NCI-H2196 (cell line): Measurements from ENCODE around the gene ZNFX1.
A peak's percentile ranks its signal among the peaks of the same experiment; 100 is the strongest.
"Not testable (repeated sequence)": the region's sequence is repeated elsewhere in the genome, so short reads cannot be mapped to it uniquely, and the experiment has no call there.

Experiments used
- DNase-seq: peaks from one replicate; lab custom pipeline; 2025; ENCODE audit not compliant: unreplicated experiment; lab: John Stamatoyannopoulos, UW

The ZNFX1 gene

GRCh38 chr20:49278036-49278817 lies at the start of gene ZNFX1:
TSS of gene ZNFX1 (minus strand) at chr20:49278057. CDS start at chr20:49275839, 2,218 bp downstream.
- peak; percentile 98 for DNase-seq

- DNase-seq: no peak
Measured at GRCh38 chr20:49326026-49326425, 48.2 kb upstream of the ZNFX1 start.

- DNase-seq: no peak
Measured at GRCh38 chr20:49324306-49324705, 46.4 kb upstream of the ZNFX1 start.

- peak; percentile 60 for DNase-seq
Measured at GRCh38 chr20:49323622-49324238, 45.9 kb upstream of the ZNFX1 start.

- DNase-seq: peak; percentile 35
Measured at GRCh38 chr20:49320460-49320859, 42.6 kb upstream of the ZNFX1 start.

DNA sequence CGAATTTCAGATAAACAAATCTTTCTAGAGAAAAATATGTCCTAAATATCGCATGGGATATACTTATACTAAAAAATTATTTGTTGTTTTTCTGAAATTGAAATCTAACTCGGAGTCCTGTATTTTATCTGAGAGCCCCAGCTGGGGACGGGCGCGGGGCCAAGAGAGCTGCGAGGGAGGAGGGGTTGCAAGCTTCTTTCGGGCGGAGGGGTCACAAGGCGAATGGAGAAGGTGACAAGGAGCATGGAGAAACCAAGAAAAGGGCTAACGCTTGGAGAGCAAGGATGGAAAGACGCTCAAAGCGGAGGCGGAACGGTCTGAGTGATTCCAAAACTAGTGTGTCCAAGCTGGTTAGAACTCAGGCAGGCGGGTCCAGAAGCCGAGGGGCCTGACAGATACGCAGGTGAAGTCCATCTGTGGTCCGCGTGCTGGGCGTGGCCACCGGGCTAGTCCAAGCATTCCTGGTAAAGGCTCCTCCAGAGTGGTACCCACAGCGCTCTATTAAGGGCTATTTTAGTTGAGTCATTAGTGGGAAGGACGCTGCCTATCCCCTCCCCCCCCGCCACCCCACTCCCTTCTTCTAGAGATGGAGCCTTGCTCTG lies 41.5 kb upstream of the ZNFX1 start:
- DNase-seq: no peak

DNA sequence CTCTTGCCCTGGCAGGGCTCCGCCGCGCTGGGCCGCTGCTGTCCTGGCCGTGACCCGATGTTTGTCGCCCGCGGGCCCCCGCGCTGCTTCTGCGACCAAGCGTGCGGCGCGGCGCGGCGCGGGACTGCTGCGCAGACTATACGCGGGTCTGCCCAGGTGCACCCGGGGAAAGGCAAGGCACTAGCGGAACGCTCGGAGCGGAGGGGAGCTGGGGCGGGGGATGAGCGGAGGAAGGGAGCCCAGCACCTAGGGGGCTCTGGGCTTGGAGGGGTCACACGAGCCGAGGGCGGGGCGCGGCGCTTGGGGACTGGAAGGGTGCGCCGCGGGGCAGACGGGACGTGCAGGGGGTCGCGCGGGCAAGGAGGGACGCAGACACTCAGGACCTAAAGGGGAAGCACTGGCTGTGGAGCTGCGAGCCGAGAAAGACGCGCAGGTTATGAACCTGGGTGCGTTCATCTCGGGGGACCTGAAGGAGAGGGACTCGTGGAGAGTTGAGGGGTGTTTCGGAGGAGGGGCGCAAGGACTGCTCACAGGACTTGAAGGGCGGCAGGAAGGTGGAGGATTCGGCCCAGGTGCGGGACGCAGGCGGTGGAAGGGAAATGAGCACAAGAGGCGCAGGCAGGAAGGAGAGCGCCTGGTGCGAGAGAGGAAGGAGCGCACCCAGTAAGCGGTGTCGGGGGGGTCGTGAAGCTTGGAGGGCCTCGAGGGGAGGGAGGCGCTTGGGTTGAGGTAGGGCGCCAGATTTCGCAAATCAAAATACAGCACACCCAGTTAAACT lies 40.8 kb upstream of the ZNFX1 start:
- DNase-seq: no peak

GRCh38 chr20:49318091-49318429 lies 40.2 kb upstream of the ZNFX1 start:
- DNase-seq: no peak

DNA sequence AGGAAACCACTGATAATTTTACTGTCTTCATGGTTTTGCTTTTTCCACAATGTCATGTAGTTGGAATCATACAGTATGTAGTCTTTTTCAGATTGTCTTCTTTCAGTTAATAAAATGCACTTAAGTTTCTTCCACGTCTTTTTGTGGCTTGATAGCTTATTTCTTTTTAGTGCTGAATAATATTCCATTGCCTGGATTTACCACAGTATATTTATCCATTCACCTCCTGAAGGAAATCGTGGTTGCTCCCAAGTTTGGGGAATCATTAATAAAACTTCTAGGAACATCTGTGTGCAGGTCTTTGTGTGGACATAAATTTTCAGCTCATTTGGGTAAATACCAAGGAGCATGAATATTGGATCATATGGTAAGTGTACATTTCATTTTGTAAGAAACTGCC lies 38.8 kb upstream of the ZNFX1 start:
- DNase-seq: no peak

- DNase-seq: no peak
Measured at GRCh38 chr20:49315580-49315979, 37.7 kb upstream of the ZNFX1 start.

DNA sequence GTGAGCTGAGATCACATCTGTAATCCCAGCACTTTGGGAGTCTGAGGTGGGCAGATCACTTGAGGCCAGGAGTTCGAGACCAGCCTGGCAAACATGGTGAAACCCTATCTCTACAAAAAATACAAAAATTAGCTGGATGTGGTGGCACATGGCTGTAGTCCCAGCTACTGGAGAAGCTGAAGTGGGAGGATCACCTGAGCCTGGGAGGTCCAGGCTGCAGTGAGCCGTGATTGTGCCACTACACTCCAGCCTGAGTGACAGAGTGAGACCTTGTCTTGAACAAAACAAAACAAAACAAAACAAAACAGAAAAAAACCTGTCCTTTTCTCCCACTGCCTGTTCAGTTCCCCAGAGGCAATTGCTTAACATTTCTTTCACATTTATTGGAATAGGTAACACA lies 36.2 kb upstream of the ZNFX1 start:
- not testable (repeated sequence) for DNase-seq

DNA sequence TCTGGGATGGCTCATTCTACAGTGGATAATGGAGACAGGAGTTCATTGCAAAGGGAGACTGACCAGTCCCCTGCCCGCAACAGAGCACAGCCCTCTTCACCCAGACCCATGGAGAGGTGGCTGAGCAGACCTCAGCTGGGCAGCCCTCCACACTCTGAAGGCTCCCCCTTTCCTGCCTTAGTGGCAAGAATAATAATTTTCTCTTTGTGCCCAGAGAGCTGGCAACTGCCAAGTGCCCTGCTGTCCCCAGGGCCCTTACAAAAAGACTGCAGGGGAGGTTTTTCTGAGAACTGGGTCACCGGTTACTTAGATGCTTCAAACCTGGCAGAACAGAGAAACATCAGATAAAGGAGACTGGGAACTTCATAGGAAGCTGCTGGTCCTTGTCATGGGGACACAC lies 35.4 kb upstream of the ZNFX1 start:
- no peak for DNase-seq

GRCh38 chr20:49312661-49313060 lies 34.8 kb upstream of the ZNFX1 start:
- no peak for DNase-seq

DNA sequence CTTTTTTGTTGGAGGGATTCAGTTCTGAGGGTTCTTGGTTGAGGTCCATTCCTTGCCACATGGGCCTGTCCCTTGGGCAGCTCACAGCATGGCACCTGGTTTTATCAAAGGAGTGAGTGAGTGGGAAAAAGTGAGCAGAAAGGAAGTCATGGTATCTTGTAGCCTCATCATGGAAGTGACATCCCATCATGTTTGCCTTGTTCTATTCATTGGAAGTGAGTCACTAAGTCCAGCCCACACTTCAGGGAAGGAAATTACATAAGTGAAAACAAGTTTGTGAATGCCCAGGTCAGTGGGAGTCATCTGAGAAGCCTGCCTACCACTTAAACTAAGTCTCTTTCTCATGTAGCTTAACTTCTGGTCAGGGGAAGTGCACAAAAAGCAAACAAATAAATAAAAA lies 32.8 kb upstream of the ZNFX1 start:
- no peak for DNase-seq

DNA sequence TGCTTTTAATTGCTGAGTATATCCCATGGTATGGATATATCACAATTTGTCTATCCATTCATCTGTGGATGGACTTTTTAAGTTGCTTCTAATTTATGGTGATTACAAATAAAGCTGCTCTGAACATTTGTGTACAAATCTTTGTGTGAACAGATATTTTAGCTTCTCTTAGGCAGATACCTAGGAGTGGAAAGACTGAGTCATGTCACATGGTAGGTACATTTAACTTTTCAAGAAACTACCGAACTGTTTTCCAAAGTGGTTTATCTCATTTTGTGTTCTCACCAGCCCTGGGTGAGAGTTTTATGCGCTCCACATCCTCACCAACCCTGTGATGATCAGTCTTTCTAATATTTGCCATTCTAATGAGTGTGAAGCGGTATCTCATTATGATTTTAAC lies 31.0 kb upstream of the ZNFX1 start:
- no peak for DNase-seq

- peak; percentile 68 for DNase-seq
Measured at GRCh38 chr20:49306903-49307620, 29.2 kb upstream of the ZNFX1 start.

DNA sequence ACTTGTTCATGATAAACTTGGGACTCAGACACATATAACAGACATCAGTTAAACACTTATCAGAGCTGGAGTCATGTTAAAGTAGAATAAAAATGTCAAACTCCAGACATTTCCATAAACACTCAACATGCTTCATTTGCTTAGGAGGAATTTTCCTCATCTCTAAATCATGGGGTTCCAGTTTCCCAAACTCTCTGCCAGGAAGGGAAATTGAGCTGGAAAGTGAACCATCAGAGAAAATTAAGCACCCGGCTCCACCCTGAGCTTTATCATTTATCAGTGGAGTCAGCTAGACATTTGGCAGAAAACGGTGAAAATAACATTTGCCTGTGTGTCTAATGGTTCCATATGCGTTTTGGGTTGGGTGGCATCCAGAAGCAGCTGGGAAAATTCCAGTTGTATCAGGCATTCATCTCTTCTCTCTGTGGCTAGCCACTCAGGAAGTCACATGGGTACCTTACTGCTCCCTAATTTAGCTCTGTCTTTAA lies 25.3 kb upstream of the ZNFX1 start:
- no peak for DNase-seq

GRCh38 chr20:49297605-49298530 lies 20.0 kb upstream of the ZNFX1 start:
- no peak for DNase-seq

- not testable (repeated sequence) for DNase-seq
Measured at GRCh38 chr20:49294002-49294654, 16.3 kb upstream of the ZNFX1 start.
